Measurements from ENCODE around the gene SPATA1.
A peak's percentile ranks its signal among the peaks of the same experiment; 100 is the strongest.

SPATA1 gene

DNA sequence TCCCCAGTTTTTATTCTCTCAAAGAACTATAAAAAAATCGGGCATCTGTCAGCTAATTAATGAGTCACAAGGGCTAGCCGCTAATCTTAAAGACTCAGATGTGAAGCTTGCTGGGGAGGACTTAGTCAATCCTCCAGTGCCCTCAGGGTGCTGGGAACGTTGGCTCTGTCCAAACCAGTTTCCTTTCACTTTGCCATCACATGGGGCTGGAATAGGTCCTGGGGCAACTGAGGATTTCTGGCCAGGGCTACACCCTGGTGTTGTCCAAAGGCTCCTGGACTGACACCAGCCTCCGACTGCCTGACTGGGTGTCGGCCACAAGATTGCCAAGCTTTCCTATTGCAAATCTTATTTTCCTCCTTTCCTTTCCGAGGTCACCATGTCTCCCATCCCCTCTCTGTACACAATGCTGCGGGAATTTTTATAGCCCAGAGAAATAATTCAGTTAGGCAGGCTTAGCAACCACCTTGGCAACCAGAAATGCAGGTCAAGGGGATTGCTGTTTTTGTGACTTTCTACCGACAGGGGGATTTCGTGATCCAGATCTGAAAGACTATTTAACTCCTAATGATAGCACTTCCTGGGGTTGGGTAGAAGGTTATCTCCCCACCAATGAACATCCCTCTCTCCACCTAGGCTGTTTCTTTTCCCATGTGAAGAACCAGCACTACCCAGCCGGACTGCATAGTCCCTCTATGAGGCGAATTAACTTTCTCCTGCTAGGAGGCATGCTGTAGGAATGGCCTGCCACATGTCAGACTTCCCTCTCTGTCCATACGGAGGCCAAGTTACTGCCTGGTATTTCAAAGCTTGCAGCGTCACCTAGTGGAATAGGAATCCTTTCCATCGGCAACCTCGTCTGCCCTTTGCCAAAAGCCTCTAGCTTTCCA is 98.0 kb downstream of the SPATA1 start:
- TF ChIP-seq, protein P1, sequence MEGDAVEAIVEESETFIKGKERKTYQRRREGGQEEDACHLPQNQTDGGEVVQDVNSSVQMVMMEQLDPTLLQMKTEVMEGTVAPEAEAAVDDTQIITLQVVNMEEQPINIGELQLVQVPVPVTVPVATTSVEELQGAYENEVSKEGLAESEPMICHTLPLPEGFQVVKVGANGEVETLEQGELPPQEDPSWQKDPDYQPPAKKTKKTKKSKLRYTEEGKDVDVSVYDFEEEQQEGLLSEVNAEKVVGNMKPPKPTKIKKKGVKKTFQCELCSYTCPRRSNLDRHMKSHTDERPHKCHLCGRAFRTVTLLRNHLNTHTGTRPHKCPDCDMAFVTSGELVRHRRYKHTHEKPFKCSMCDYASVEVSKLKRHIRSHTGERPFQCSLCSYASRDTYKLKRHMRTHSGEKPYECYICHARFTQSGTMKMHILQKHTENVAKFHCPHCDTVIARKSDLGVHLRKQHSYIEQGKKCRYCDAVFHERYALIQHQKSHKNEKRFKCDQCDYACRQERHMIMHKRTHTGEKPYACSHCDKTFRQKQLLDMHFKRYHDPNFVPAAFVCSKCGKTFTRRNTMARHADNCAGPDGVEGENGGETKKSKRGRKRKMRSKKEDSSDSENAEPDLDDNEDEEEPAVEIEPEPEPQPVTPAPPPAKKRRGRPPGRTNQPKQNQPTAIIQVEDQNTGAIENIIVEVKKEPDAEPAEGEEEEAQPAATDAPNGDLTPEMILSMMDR (IDR thresholded peaks at IDR 0.05; ENCODE audit: low read depth, low read length), result peak; percentile 48
- DNase-seq (ENCODE audit: extremely low read depth, low read depth), result no peak

DNA sequence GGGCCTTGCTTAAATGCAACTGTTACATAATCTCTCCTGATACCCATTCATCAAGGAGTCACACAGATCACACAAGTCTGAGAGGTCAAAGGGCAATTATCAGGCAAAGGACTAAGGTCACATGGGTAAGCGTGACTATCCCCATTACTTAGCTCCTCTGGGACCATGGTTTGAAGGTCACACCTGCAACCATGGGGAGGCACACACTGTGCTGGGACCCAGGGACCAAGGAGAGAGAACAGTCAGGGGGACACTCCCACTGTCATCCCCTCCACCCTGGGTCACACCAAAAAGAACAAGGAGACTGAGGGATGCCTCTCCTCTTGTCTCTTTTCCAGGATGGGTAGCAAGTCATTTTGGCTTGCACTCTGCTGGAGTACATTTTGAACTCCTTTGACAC is 99.0 kb downstream of the SPATA1 start:
- TF ChIP-seq, protein P1 (IDR thresholded peaks at IDR 0.05; ENCODE audit: low read depth, low read length), result no peak
- no peak for DNase-seq (ENCODE audit: extremely low read depth, low read depth)

DNA sequence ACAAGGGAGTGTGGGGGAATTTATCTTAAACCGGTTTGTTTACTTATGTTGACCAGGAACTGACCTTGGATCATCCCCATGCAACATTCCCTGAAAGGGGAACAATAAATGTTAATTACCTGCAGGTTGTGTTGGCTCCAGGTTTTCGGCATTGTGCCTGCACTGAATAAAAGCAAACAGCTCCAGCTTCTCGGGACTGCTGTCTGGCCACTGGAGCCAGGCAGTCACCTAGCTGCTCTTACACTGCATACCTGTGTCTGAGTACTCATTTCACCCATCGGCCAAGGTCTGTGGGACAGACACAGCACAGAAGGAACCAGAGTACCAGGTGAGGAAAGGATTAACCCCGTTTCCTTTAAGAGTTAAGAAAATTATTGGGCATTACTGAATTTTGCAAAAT is 100.8 kb downstream of the SPATA1 start:
- TF ChIP-seq, protein P1 (IDR thresholded peaks at IDR 0.05; ENCODE audit: low read depth, low read length), result no peak
- DNase-seq (ENCODE audit: extremely low read depth, low read depth), result no peak

DNA sequence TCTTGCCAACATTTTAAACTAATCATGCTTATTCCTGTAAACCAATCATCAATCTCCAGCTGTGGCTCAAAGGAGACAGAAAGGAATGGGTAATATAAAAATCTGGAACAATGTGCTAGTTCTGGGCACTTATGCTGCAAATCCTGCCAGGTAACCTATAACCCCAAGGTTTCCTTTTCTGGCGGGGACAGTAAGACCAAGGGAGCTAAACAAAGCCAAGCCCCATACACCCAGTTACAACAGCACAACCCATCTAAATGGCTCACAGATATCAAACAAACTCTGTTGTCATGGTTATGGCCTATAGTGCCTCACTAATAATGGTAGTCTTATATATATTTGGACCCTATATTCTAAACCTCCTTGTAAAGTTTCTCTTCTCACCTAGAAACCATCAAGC is 104.9 kb downstream of the SPATA1 start:
- TF ChIP-seq, protein P1 (IDR thresholded peaks at IDR 0.05; ENCODE audit: low read depth, low read length), result no peak
- no peak for DNase-seq (ENCODE audit: extremely low read depth, low read depth)

DNA sequence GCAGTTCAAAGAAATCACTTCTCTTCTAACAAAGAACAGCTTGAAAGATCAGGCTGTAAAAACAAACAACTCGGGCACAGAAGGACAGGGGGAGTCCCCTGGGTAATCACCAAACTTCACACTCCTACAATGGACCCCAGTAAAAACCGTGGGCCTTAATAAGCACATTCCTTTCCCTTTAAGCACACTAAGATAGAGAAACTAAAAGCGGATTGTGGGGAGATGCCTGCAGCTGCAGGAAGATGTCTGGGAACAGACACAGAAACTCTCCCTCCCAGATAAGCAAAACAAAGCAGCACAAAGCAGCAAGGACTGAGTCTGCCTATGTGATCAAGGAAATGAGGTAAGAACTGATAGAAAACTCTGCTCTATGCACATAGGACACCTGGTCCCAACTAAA is 105.6 kb downstream of the SPATA1 start:
- TF ChIP-seq, protein P1 (IDR thresholded peaks at IDR 0.05; ENCODE audit: low read depth, low read length), result no peak
- DNase-seq (ENCODE audit: extremely low read depth, low read depth), result no peak

DNA sequence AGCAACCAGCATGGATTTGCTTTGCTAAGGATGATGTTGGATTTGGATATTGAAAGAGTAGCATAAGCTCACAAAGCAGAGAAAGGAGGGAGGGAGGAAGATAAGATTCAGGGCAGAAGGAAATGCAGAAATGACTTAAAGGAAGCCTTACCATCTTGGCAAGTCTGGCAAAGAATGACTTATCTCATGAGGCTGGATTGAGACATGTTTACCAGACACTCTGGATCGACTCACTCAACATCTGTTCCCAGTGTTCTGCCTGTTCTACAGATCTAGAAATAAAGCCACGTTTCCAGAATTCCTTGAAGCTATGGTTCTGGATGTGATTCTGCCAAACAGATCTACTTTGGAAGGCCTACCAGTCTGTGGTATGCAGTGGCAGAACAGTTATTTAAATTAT is 106.8 kb downstream of the SPATA1 start:
- no peak for DNase-seq (ENCODE audit: extremely low read depth, low read depth)
- TF ChIP-seq, protein P1 (IDR thresholded peaks at IDR 0.05; ENCODE audit: low read depth, low read length), result no peak

DNA sequence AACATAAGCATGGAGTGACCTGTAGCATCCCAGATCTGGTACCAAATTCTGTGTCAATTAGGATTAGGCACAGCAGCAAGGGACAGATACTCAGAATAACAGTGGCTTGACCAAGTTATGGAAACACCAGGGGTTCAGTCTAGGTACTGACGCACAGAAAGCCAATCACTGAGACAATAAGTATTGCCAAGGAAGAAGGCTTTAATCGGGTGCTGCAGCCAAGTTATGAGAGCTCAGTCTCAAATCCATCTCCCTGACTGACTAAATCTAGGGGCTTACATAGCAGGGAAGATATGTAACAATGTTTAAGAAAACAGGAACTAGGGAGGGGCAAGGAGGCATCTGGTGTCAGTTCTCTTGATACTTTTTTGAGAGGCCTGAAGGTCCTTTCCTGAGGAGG is 107.7 kb downstream of the SPATA1 start:
- TF ChIP-seq, protein P1 (IDR thresholded peaks at IDR 0.05; ENCODE audit: low read depth, low read length), result no peak
- no peak for DNase-seq (ENCODE audit: extremely low read depth, low read depth)

Data from AG09319 (cell line).